Neuronal stem cell (in vitro differentiated cells): ENCODE data around the gene SRSF3.

Experiments
- DNase-seq: peaks from one replicate; pipeline ENCODE4 v3.0.0-alpha.2; 2013; ENCODE audit warnings: low spot score
- H2AFZ ChIP-seq: one replicate; pipeline ENCODE4 v1.6.1; 2013; ENCODE audit warnings: mild to moderate bottlenecking, low read length, inconsistent platforms
- H2AK5ac ChIP-seq: 2 replicates; pipeline ENCODE4 v1.6.1; 2013; ENCODE audit warnings: low read depth, mild to moderate bottlenecking, inconsistent platforms, low read length, moderate library complexity, mixed read lengths
- H2BK120ac ChIP-seq: 2 replicates; pipeline ENCODE4 v1.6.1; 2013; ENCODE audit warnings: low read depth, mild to moderate bottlenecking, inconsistent platforms, low read length, moderate library complexity, mixed read lengths
- H2BK12ac ChIP-seq: one replicate; pipeline ENCODE4 v1.6.1; 2013; ENCODE audit warnings: low read length, inconsistent platforms
- H2BK15ac ChIP-seq: 2 replicates; pipeline ENCODE4 v1.6.1; 2013; ENCODE audit warnings: mild to moderate bottlenecking, low read length, inconsistent platforms, mixed read lengths
- H2BK5ac ChIP-seq: one replicate; pipeline ENCODE4 v1.6.1; 2013; ENCODE audit warnings: inconsistent platforms, mild to moderate bottlenecking, low read length, moderate library complexity
- H3K14ac ChIP-seq: one replicate; pipeline ENCODE4 v1.6.1; 2013; ENCODE audit warnings: low read length, inconsistent platforms
- H3K18ac ChIP-seq: 2 replicates; pipeline ENCODE4 v1.6.1; 2013; ENCODE audit warnings: low read length, inconsistent platforms
- H3K23ac ChIP-seq: 2 replicates; pipeline ENCODE4 v1.6.1; 2013; ENCODE audit warnings: low read depth, mild to moderate bottlenecking, mixed read lengths, low read length, inconsistent platforms; ENCODE audit not compliant: poor library complexity
- H3K27ac ChIP-seq: replicated peaks from 3 replicates; pipeline ENCODE4 v1.5.1; 2013; ENCODE audit warnings: low read length, inconsistent platforms
- H3K27me3 ChIP-seq, 3 experiments: 2 replicates each; pipeline ENCODE4 v1.6.1; 2013; ENCODE audit warnings: low read length in 3 of 3, mild to moderate bottlenecking in 2 of 3, inconsistent platforms in 1 of 3, low read depth in 1 of 3, mixed read lengths in 1 of 3, moderate library complexity in 1 of 3; ENCODE audit not compliant: control insufficient read depth in 3 of 3, insufficient read depth in 3 of 3
- H3K36me3 ChIP-seq, 2 donors: replicated peaks in 1 of 2; 2 replicates each; pipeline ENCODE4 v1.6.1; 2013; ENCODE audit warnings: low read length in 2 of 2; ENCODE audit not compliant: control insufficient read depth in 2 of 2, insufficient read depth in 2 of 2
- H3K4ac ChIP-seq: 2 replicates; pipeline ENCODE4 v1.6.1; 2013; ENCODE audit warnings: inconsistent platforms, mild to moderate bottlenecking, low read length, moderate library complexity
- H3K4me1 ChIP-seq, 2 donors: 1 replicate in 1 of 2; 2 replicates in 1 of 2; pipeline ENCODE4 v1.6.1; 2013; ENCODE audit warnings: low read length in 2 of 2, low read depth in 1 of 2; ENCODE audit not compliant: control insufficient read depth in 2 of 2, insufficient read depth in 1 of 2
- H3K4me2 ChIP-seq: one replicate; pipeline ENCODE4 v1.6.1; 2013; ENCODE audit warnings: mild to moderate bottlenecking, low read length, inconsistent platforms; ENCODE audit not compliant: insufficient read depth, poor library complexity, severe bottlenecking
- H3K4me3 ChIP-seq, 2 donors: 2 replicates each; pipeline ENCODE4 v1.5.1; 2013; ENCODE audit warnings: low read length in 2 of 2, mild to moderate bottlenecking in 2 of 2, inconsistent platforms in 1 of 2, moderate library complexity in 1 of 2
- H3K79me1 ChIP-seq: one replicate; pipeline ENCODE4 v1.6.1; 2013; ENCODE audit warnings: low read depth, mild to moderate bottlenecking, inconsistent platforms, low read length, moderate library complexity
- H3K9ac ChIP-seq: one replicate; pipeline ENCODE4 v1.6.1; 2013; ENCODE audit warnings: mild to moderate bottlenecking, low read depth, low read length, inconsistent platforms; ENCODE audit not compliant: poor library complexity
- H3K9me3 ChIP-seq, 2 donors: replicated peaks in 1 of 2; 2 replicates each; pipeline versions ENCODE3 to v1.6.1; 2013; ENCODE audit warnings: low read length in 2 of 2, mild to moderate bottlenecking in 2 of 2, inconsistent platforms in 1 of 2, low read depth in 1 of 2, mixed read lengths in 1 of 2, moderate library complexity in 1 of 2; ENCODE audit not compliant: control insufficient read depth in 2 of 2, insufficient read depth in 1 of 2
- H4K8ac ChIP-seq: one replicate; pipeline ENCODE4 v1.6.1; 2013; ENCODE audit warnings: low read depth, mild to moderate bottlenecking, inconsistent platforms, low read length, moderate library complexity
- H4K91ac ChIP-seq: one replicate; pipeline ENCODE4 v1.6.1; 2013; ENCODE audit warnings: low read length, low read depth, mild to moderate bottlenecking, inconsistent platforms; ENCODE audit not compliant: poor library complexity
- WGBS, 2 donors: extraction: QIAGEN DNeasy Blood & Tissue Kit; methylation state at CpG; one replicate each; pipeline ENCODE4 v1.1.7; 2013; ENCODE audit warnings: missing lambda C conversion rate in 2 of 2, mixed read lengths in 1 of 2; ENCODE audit not compliant: insufficient read length in 2 of 2, insufficient replicate concordance in 1 of 2; ENCODE audit errors: extremely low coverage in 2 of 2; 5-methylcytosine and 5-hydroxymethylcytosine counted together

SRSF3 gene

DNA sequence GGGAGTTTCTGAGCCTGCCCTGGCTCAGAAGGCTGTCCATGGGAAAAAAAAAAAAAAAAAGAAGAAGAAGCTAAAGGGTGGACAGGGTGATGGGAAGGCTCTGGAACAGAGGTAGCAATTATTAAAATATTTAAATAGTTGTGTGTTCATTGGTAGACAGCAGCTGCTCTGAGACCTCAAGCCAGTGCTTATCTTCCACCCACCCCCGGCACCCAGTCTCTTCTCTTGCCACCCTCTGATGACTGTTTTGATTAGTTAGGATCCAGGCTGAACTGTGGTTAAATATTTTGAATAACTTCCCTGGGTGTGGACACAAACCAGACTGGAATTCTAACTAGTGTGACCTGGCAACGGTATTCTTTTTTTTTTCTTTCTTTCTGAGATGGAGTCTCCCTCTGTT, 16.9 kb upstream of the SRSF3 start:
- Histone ChIP-seq H3K4me1 (peaks cover 3 to 8% of the 10 kb centered on the region in 2 donors), H2BK120ac (no peak overlapping the region), H2BK15ac (no peak overlapping the region), H4K8ac (no peak overlapping the region), H3K4me3 (no peak overlapping the region), H3K79me1 (no peaks in the 10 kb centered on the region), H3K27me3 (no peaks in the 10 kb centered on the region), H3K18ac (no peak overlapping the region), H2BK5ac (no peak overlapping the region), H3K4ac (no peak overlapping the region), H3K14ac (no peak overlapping the region), H3K9me3 (no peaks in the 10 kb centered on the region), H3K27ac (no peak overlapping the region), H3K23ac (no peak overlapping the region), H2BK12ac (no peak overlapping the region), H2AK5ac (no peak overlapping the region), H4K91ac (no peak overlapping the region), H2AFZ (no peak overlapping the region), H3K4me2 (no peak overlapping the region), H3K36me3 (no peaks in the 10 kb centered on the region), H3K9ac (no peak overlapping the region)
- no CpG with 5 or more reads among the region's 2 CpGs for WGBS, 2 donors
- no peak for DNase-seq

DNA sequence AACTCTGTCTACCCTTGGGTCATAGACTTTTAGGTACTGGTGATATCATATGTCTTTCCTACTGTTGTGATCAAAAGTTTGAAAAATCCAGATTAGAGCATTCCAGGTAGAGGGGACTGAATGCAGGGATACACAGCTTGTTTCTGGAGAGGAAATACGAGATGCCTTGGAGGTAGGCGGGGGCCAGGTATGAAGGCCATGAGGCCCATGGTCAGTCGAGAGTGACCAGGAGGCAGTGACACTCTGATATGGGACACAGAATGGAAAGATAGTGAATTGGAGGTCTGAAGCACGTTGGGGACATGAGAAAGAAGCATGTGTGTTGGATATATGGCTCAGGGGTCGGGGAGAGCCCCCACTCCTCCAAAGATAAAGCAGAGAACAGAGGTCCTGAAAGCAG, 16.1 kb upstream of the SRSF3 start:
- no peak overlapping the region for H3K27ac ChIP-seq
- no peak overlapping the region for H4K8ac ChIP-seq
- no peak for DNase-seq

DNA sequence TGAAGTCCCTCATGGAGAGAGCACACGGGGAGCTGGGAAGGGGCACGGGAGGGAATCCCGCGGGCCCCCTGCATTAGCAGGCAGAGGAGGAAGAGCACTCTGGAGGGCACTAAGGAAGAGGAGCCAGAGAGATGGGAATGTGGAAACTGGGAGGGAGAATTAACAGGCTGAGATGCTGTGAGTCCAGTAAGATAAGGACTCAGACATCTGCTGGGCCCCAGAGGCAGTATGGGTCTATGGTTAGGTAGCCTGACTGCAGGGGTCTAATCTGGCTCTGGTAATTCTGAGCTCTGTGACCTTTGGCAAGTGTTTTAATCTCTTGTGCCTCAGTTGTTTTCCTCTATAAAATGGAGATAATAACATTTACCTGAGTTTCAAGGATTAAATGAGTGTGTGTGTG, 15.7 kb upstream of the SRSF3 start:
- Histone ChIP-seq H2BK15ac (no peak overlapping the region), H3K14ac (no peak overlapping the region), H2BK120ac (no peak overlapping the region), H2BK12ac (no peak overlapping the region), H2AK5ac (no peak overlapping the region), H3K79me1 (no peaks in the 10 kb centered on the region), H3K4me1 (peaks cover 3 to 8% of the 10 kb centered on the region in 2 donors), H4K8ac (no peak overlapping the region), H3K18ac (no peak overlapping the region), H3K4ac (no peak overlapping the region), H3K4me3 (no peak overlapping the region), H3K4me2 (no peak overlapping the region), H3K36me3 (no peaks in the 10 kb centered on the region), H3K23ac (no peak overlapping the region), H4K91ac (no peak overlapping the region), H3K9me3 (no peaks in the 10 kb centered on the region), H2AFZ (peak overlapping the region; percentile 32), H2BK5ac (no peak overlapping the region), H3K27me3 (no peaks in the 10 kb centered on the region), H3K27ac (no peak overlapping the region), H3K9ac (no peak overlapping the region)
- no CpG with 5 or more reads among the region's 4 CpGs for WGBS, 2 donors
- DNase-seq = no peak

More for the DNA sequence above, 16.1 kb upstream of the SRSF3 start:
- H3K4ac ChIP-seq = no peak overlapping the region
- no peak overlapping the region for H2AK5ac ChIP-seq
- no CpG with 5 or more reads among the region's 5 CpGs for WGBS, 2 donors
- no peak overlapping the region for H2BK5ac ChIP-seq
- H4K91ac ChIP-seq = no peak overlapping the region
- H2BK15ac ChIP-seq = no peak overlapping the region
- H2BK120ac ChIP-seq = no peak overlapping the region
- no peaks in the 10 kb centered on the region for H3K27me3 ChIP-seq
- H3K4me3 ChIP-seq = no peak overlapping the region
- H3K79me1 ChIP-seq = no peaks in the 10 kb centered on the region
- no peak overlapping the region for H3K9ac ChIP-seq
- no peaks in the 10 kb centered on the region for H3K9me3 ChIP-seq
- H2BK12ac ChIP-seq = no peak overlapping the region
- H3K14ac ChIP-seq = no peak overlapping the region
- H2AFZ ChIP-seq = peak overlapping the region; percentile 32
- no peak overlapping the region for H3K18ac ChIP-seq
- peaks cover 3 to 8% of the 10 kb centered on the region in 2 donors for H3K4me1 ChIP-seq
- H3K4me2 ChIP-seq = no peak overlapping the region
- no peaks in the 10 kb centered on the region for H3K36me3 ChIP-seq
- no peak overlapping the region for H3K23ac ChIP-seq

DNA sequence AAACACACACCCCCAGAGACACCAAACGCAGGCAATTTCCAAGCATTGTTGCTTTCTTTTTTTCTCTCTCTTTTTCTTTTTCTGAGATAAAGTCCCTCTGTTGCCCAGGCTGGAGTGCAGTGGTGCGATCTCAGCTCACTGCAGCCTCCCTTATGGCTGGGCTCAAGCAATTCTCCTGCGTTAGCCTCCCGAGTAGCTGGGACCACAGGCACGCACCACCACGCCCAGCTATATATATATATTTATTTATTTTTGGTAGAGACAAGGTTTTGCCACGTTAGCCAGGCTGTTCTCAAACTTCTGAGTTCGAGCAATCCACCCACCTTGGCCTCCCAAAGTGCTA, 14.0 kb upstream of the SRSF3 start:
- Histone ChIP-seq H4K8ac (no peak overlapping the region), H2AFZ (peak overlapping the region; percentile 33), H3K36me3 (no peaks in the 10 kb centered on the region), H2BK12ac (no peak overlapping the region), H2BK120ac (no peak overlapping the region), H3K14ac (no peak overlapping the region), H3K9me3 (no peaks in the 10 kb centered on the region), H3K4me1 (peaks cover 3 to 8% of the 10 kb centered on the region in 2 donors), H4K91ac (no peak overlapping the region), H3K27ac (no peak overlapping the region), H3K23ac (no peak overlapping the region), H2AK5ac (no peak overlapping the region), H3K79me1 (no peaks in the 10 kb centered on the region), H3K4me3 (no peak overlapping the region), H3K9ac (no peak overlapping the region), H3K4ac (no peak overlapping the region), H3K27me3 (no peaks in the 10 kb centered on the region), H3K4me2 (no peak overlapping the region), H2BK5ac (no peak overlapping the region), H2BK15ac (no peak overlapping the region), H3K18ac (no peak overlapping the region)
- WGBS, 2 donors = no CpG with 5 or more reads among the region's 8 CpGs
- DNase-seq = no peak
